Measurements from ENCODE around the gene TKTL2.
"Not testable (repeated sequence)": the region's sequence is repeated elsewhere in the genome, so short reads cannot be mapped to it uniquely, and the experiment has no call there.

Gene TKTL2

DNA sequence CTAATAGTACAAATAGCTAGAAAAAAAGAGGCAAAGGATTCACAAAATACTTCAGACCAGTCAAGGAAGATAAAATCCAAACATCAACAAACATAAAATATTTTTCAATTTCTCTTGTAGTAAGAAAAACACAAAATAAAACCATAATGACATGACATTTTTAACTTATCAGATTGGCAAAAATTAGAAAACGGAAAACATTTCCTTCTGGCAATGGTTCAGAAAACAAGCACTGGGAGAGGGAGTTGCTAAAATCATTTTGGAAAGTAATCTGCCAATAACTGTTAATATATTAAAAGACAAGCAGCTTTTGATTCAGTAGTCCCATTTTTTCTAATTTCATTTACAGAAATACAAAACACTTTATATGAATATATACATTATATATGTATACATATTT, 26.1 kb downstream of the TKTL2 start:
- no peak for DNase-seq (ENCODE audit: low spot score)

DNA sequence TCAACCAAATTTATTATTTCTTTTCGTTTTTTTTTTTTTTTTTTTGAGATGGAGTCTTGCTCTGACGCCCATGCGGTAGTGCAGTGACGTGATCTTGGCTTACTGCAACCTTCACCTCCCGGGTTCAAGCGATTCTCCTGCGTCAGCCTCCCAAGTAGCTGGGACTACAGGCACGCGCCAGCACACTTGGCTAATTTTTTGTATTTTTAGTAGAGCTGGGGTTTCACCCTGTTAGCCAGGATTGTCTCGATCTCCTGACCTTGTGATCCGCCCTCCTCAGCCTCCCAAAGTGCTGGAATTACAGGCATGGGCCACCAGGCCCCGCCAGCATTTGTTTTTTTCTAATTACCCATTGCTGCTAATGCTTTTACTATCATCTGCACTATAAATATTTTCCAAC, 26.5 kb downstream of the TKTL2 start:
- DNase-seq (ENCODE audit: low spot score): not testable (repeated sequence)

DNA sequence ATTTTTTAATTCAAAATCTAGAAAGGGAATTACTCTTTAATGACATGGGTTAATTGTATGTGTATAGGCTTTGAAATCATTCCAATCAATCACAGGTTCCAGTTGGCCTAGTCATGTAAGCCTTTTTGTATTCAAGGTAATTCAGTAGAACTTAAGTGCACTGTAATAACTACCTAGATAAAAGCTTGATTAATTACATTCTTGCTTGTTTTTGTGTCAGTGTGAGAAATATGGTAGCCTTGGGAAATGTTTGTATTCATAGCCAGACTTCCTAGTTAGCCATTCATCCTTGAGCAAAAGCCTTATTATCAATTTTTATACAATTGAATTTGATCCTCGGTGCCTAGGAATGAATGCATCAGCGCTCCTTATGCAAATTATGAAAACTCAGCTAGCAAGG, 33.5 kb downstream of the TKTL2 start:
- DNase-seq (ENCODE audit: low spot score): no peak
